GM23338 (cell line): ENCODE results near the gene PGC.

Experiments
- CREB1 ChIP-seq: fragments of 250-450 bp; sonication (Bioruptor Pico); IDR thresholded peaks from 2 replicates; pipeline ENCODE4 v1.5.0; 2020; ENCODE audit warnings: low read depth, mild to moderate bottlenecking, moderate library complexity
- CTCF ChIP-seq, 2 experiments: fragments of 200-600 bp in 1 of 2; sonication (generic) in 1 of 2; conservative IDR thresholded peaks; 2 replicates each; pipeline versions ENCODE4 v1.5.1 to v1.6.1; 2016 to 2017; ENCODE audit warnings: antibody characterized with exemption in 2 of 2, low read depth in 2 of 2, mild to moderate bottlenecking in 2 of 2, moderate library complexity in 1 of 2
- ETS1 ChIP-seq: IDR thresholded peaks from 2 replicates; pipeline ENCODE4 v1.6.1; 2016; ENCODE audit warnings: antibody characterized with exemption
- EZH2 ChIP-seq: fragments of 200-600 bp; sonication (generic); IDR thresholded peaks from one replicate; pipeline ENCODE4 v1.8.0; 2017; ENCODE audit warnings: antibody characterized with exemption, mild to moderate bottlenecking, low read depth; ENCODE audit not compliant: unreplicated experiment
- EZH2phosphoT487 ChIP-seq: fragments of 200-600 bp; sonication (generic); IDR thresholded peaks from one replicate; pipeline ENCODE4 v1.8.1; 2018; ENCODE audit warnings: antibody characterized with exemption; ENCODE audit not compliant: unreplicated experiment
- JUNB ChIP-seq: IDR thresholded peaks from one replicate; pipeline ENCODE4 v1.6.1; 2016; ENCODE audit warnings: antibody characterized with exemption; ENCODE audit not compliant: unreplicated experiment
- NANOG ChIP-seq: IDR thresholded peaks from 2 replicates; pipeline ENCODE4 v1.6.1; 2016; ENCODE audit warnings: antibody characterized with exemption, borderline replicate concordance
- POLR2AphosphoS5 ChIP-seq: IDR thresholded peaks from 2 replicates; pipeline ENCODE4 v1.6.1; 2016; ENCODE audit warnings: antibody characterized with exemption, low read depth
- REST ChIP-seq: IDR thresholded peaks from one replicate; pipeline ENCODE4 v1.6.1; 2018; ENCODE audit warnings: antibody characterized with exemption; ENCODE audit not compliant: unreplicated experiment
- STAT1 ChIP-seq: IDR thresholded peaks from one replicate; pipeline ENCODE4 v1.6.1; 2016; ENCODE audit warnings: antibody characterized with exemption; ENCODE audit not compliant: unreplicated experiment
- ZNF331 ChIP-seq: fragments of 250-450 bp; sonication (Bioruptor Pico); IDR thresholded peaks from 2 replicates; pipeline ENCODE4 v1.5.0; 2020; ENCODE audit warnings: low read depth, mild to moderate bottlenecking, moderate library complexity

- TF ChIP-seq CTCF (conservative IDR thresholded peaks at IDR 0.05; ENCODE audit: low read depth in 2 of 2), result no peak
- TF ChIP-seq JUNB, result no peak
- no peak for TF ChIP-seq POLR2AphosphoS5
- TF ChIP-seq EZH2phosphoT487, result no peak
- TF ChIP-seq NANOG, result no peak
- no peak for TF ChIP-seq EZH2
- TF ChIP-seq ETS1, result no peak
- no peak for TF ChIP-seq REST
- TF ChIP-seq STAT1, result no peak
- TF ChIP-seq ZNF331 (CRISPR knock-in tag), result no peak
- TF ChIP-seq CREB1 (CRISPR knock-in tag), result no peak
Measured at GRCh38 chr6:41731561-41732086, 15.6 kb downstream of the PGC start.
